GM12891 (cell line): ENCODE data around the gene NEGR1.

ENCODE experiments used
- PAX5 ChIP-seq: IDR thresholded peaks from 2 replicates; pipeline ENCODE4 v1.6.1; 2011; ENCODE audit warnings: low read length, moderate library complexity, mild to moderate bottlenecking; ENCODE audit not compliant: insufficient read depth, severe bottlenecking
- POLR2A ChIP-seq: IDR thresholded peaks from 2 replicates; pipeline ENCODE4 v1.6.1; 2011; ENCODE audit warnings: low read depth, low read length, control low read depth
- POLR2AphosphoS5 ChIP-seq: IDR thresholded peaks from 2 replicates; pipeline ENCODE4 v1.6.1; 2011; ENCODE audit warnings: low read depth, low read length, control low read depth
- SPI1 ChIP-seq: IDR thresholded peaks from 2 replicates; pipeline ENCODE4 v1.6.1; 2011; ENCODE audit warnings: low read depth, low read length, control low read depth
- TAF1 ChIP-seq: IDR thresholded peaks from 2 replicates; pipeline ENCODE4 v1.6.1; 2011; ENCODE audit warnings: low read depth, low read length, control low read depth

DNA sequence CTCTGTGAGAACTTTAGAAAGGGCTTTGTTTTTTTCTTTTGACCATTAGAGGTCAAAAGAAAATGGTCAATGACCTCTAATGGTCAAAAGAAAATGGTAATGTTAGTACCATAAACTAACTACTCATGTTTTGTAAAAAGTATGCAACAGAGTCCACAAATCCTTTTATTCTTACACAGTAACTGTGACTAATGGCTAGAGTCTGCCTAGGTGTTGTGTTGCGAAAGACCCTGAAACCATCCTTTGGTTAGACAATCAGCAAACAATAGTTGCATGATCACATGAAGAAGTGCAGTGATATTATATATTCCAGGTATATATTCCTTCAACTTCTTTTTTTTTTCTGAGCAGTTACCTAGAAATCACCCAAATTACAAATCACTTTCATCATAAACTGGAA is 40.9 kb downstream of the NEGR1 start:
- TF ChIP-seq TAF1 (no peak), POLR2A (no peak), POLR2AphosphoS5 (no peak), PAX5 (no peak), SPI1 (no peak)
